GM18499 (cell line): ENCODE measurements around the gene KRT36.

Source experiments
- ATAC-seq: cut with Tn5 transposase; IDR thresholded peaks from one replicate; pipeline ENCODE4 v1.9.1; 2021; ENCODE audit warnings: moderate number of reproducible peaks; ENCODE audit not compliant: insufficient read depth, unreplicated experiment

The KRT36 gene

GRCh38 chr17:41522301-41523224, 32.9 kb upstream of the KRT36 start:
- no peak for ATAC-seq

GRCh38 chr17:41521574-41522261, 32.0 kb upstream of the KRT36 start:
- ATAC-seq: no peak

- ATAC-seq: no peak
These were observed 31.3 kb upstream of the KRT36 start for GRCh38 chr17:41520821-41521521.

- ATAC-seq: no peak
These were observed 30.0 kb upstream of the KRT36 start for GRCh38 chr17:41519501-41520224.

GRCh38 chr17:41518789-41519449, 29.2 kb upstream of the KRT36 start, which contains the start of gene KRT15:
TSS of gene KRT15 (minus strand) at chr17:41518890. CDS start at chr17:41518827, 63 bp downstream.
- no peak for ATAC-seq

DNA sequence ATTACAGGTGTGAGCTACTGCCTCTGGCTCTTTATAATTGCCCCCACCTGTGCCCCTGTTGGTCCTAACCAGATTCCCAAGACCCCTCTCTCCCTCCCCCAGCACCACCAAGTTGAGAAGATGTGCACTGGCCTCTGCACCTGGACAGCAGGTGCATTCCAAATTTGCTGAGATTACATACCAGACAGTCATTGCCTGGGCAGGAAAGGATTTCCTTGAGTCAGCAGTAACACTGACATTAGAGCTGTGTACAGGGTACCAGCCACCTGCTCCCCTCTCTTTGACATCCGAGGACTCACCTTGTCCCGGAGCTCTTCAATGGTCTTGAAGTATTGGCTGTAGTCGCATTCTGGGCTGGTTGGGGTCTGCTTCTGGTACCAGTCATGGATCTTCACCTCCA, 28.3 kb upstream of the KRT36 start:
- ATAC-seq: no peak

DNA sequence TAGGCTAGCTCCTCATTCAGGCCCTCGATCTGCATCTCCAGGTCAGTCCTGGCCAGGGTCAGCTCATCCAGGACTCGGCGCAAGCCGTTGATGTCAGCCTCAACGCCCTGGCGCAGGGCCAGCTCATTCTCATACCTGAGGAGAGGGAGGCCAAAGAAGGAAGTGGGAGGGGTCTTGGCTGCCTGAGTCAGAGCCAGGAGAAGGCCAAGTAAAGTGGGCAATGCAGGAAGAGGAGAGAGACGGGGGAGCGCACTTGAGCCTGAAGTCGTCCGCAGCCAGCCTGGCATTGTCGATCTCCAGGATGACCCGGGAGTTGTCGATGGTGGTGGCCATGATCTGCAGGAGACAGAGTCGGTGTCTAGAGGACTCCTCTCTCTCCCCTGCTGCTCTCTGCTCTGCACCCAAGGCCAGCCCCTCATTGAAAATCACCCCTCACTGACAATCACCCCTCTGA, 27.1 kb upstream of the KRT36 start:
- no peak for ATAC-seq

- no peak for ATAC-seq
These were observed 26.6 kb upstream of the KRT36 start for GRCh38 chr17:41516147-41516829.

DNA sequence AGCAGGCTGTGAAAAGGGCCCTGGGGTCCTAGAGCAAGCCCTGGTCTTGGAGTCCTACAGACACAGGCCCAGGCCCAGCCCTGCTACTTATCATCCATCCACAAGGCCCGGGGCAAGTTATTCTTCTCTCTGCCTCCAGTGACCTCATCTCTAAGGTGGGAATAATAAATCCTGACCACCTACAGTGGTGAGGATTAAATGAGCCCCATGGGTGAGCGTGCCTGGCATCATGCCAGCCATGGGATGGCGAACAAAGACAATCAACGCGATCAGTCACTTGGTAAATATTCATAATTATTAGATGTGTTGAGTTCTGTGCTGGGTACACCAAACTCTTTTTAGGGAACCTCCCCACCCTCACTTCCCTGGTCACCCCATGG, 23.4 kb upstream of the KRT36 start:
- no peak for ATAC-seq

DNA sequence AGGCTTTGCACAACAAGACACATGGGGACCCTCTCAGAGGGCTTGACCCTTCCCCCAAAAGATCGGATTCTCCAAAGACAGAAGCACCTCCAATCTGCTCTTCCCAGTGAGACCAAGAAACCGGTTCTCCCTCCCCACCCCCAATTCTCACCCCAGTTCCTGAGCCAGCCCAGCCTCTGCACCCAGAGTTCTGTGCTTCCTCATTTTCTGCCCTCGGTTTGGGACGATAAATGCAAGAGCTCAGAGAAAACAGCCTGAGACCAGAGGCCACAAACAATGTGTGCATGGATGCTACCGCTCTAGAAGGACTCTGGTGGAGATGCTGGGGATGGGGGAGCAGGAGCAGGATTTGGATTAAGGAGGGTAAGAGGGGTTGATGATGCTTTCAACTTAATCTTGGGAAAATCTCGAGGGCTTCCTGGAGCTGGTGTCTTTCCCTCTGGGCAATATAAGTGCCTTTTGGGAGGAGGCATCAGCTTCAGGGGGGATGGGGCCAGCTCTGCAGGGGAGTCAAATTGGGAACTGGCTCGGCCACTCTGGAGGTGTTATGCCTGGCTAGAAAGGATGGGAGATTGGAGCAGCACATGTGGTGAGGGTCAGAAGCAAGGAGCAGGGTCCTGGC, 22.9 kb upstream of the KRT36 start:
- no peak for ATAC-seq

GRCh38 chr17:41511716-41512115, 22.0 kb upstream of the KRT36 start:
- no peak for ATAC-seq

GRCh38 chr17:41511116-41511515, 21.4 kb upstream of the KRT36 start:
- no peak for ATAC-seq

GRCh38 chr17:41510251-41511065, 20.7 kb upstream of the KRT36 start:
- ATAC-seq: no peak

DNA sequence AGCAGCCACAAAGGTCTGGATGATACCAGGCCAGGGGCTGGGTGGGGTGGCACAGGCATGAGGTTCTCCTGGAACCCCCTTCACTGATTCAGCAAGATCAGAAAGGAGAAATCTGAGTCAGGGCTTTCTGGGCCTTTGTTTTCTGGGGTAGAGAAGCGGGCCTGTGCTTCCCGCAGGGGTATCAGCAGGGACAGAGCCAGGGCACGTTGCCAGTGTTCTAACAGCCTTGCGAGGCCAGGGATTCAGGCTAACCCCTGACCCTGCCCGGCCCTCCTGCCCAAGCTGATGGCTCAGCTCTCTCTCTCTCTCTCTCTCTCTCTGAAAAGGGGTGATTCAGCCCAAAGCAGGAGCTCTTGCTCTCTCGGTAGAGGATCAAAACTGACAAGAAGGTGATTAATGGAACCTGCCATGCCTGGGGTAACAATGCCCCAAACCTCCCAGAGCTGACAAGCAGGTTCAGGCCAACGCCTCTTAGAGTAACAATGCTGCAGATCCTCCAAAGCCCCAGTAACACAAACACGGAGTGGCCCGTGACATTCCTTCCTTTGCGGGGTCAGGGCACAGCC, 17.7 kb upstream of the KRT36 start:
- no peak for ATAC-seq

- ATAC-seq: no peak
These were observed 16.4 kb upstream of the KRT36 start for GRCh38 chr17:41505809-41506767.

DNA sequence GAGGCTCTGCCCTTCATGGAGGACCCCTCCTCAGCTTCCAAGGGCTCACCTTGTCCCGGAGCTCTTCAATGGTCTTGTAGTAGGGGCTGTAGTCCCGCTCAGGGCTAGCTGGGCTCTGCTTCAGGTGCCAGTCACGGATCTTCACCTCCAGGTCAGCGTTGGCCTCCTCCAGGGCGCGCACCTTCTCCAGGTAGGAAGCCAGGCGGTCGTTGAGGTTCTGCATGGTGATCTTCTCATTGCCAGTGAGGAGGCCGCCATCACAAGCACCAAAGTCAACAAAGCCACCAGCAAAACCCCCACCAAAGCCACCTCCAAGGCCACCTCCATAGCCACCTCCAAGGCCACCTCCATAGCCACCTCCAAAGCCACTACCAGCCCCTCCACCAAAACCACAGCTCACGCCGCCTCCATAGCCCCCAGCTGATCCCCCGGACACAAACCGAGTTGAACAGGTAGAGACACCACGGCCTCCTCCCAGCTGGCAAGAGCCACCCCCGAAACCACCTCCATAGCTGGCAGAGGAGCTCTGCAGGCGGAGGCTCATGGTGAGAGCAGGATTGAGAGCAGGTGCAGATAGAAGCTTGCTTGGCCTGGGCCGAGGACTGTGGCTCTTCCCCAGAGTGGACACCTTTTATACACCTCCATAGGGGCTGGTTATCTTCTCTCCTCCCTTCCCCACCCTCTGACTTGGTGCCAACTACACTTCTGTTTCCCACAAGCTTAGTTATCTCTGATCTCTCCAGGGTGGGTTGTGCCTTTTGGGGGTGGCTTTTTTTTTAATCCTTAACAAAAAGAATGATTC, 15.5 kb upstream of the KRT36 start, which contains the start of gene KRT13:
Gene KRT13, minus strand, starts transcription at position 606 of the 802 bp plus-strand sequence. Its CDS starts 62 bp downstream, at position 544.
- no peak for ATAC-seq
